Activated CD4-positive, alpha-beta T cell treated with anti-CD3 and anti-CD28 coated beads, Interleukin-2, Interleukin-4, amounts not matched to agents 100 ng/mL and 50 ng/mL, durations not matched to agents 16 hours and 8 hours (primary cell): ENCODE data around the gene SLFN5.
"Not testable (repeated sequence)": the region's sequence is repeated elsewhere in the genome, so short reads cannot be mapped to it uniquely, and the experiment has no call there.

Experiments used
- DNase-seq: peaks from one replicate; pipeline ENCODE4 v3.0.0-alpha.2; 2020; ENCODE audit warnings: low spot score

Gene SLFN5

GRCh38 chr17:35291802-35292201 is 48.9 kb downstream of the SLFN5 start:
- DNase-seq, result no peak

GRCh38 chr17:35293151-35293847 is 50.4 kb downstream of the SLFN5 start:
- DNase-seq, result no peak

GRCh38 chr17:35294756-35295155 is 51.9 kb downstream of the SLFN5 start:
- DNase-seq, result no peak

DNA sequence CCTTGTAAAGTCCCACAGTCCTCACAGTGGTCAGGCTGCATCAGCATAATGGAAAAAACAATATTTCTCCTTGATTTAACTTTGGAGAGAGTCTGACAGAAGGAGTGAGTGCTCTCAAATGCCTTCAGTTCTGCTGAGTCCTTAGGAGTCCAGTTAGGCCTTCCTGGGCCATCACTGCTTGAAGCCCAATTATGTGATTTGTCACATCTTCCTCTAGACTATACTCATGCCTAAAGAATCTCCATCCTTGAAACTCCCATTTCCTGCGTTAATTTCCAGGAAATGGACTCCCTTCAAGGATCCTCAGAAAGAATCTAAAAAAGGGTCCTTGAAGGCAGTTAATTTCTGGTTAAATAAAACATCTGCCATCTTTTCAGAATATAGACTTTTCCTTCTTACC is 52.8 kb downstream of the SLFN5 start:
- DNase-seq, result no peak

DNA sequence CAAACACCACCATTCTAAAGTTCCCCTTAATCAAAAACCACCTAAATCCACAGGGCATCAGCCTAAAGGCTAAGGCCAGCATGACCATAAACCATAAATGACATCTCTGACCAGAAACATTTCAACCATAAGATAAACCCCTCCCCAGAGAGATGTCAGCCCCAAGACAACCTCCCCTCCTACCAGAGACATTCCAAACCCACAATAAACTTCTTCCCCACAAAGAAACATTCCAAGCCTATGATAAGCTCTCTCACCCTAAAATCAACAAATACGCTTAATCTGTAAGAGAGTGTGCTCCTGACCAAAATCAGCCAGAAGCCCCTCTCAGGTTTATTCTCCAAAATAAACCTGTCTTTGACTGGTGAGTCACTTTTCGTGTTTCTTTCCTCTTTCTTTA is 54.8 kb downstream of the SLFN5 start:
- DNase-seq, result no peak

DNA sequence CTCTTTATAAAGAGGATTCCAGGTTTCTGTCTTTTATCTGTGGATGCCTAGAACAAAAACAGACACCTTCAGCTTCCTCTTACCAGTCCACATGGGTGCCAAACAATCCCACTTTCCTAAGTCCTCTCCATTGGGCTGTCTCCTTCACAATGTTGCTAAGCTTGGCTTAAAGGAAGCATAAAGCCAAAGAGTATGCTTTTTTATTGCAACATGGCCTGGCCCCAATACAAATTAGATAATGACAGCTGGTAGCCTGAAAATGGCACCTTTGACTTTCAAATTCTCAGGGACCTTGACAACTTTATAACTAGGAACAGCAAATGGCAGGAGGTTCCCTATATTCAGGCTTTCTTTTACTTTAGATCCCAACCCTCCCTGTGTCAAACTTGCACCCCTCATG is 55.8 kb downstream of the SLFN5 start:
- no peak for DNase-seq

- DNase-seq, result no peak
Measured at GRCh38 chr17:35299135-35299534, 56.3 kb downstream of the SLFN5 start.

DNA sequence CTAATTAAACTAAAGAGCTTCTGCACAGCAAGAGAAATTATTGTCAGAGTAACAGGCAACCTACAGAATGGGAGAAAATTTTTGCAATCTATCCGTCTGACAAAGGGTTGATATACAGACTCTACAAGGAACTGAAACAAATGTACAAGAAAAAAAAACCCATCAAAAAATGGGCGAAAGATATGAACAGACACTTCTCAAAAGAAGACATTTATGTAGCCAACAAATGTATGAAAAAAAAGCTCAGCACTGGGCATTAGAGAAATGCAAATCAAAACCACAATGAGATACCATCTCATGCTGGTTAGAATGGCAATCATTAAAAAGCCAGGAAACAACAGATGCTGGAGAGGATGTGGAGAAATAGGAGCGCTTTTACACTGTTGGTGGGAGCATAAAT is 66.5 kb downstream of the SLFN5 start:
- not testable (repeated sequence) for DNase-seq

DNA sequence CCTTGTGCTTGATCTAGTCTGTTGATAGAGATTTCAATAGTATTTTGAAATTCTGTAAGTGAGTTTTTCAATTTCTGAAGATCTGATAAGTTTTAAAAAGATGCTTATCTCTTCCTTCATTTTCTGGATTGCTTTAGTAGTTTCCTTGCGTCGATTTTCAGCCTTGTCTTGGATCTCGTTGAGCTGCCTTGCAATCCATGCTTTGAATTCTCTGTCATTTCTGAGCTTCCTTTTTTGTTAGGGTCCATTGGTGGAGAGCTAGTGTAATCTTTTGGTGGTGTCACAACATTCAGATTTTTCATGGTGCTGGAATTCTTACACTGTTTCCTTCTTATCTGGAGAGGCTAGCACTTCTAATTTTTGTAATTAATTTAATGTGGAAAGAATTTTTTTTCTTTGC is 69.5 kb downstream of the SLFN5 start:
- DNase-seq, result no peak

- peak; percentile 76 for DNase-seq
Measured at GRCh38 chr17:35312790-35313711, 70.2 kb downstream of the SLFN5 start.

- no peak for DNase-seq
Measured at GRCh38 chr17:35313875-35314409, 71.1 kb downstream of the SLFN5 start.

GRCh38 chr17:35314415-35315216 is 71.7 kb downstream of the SLFN5 start:
- no peak for DNase-seq

DNA sequence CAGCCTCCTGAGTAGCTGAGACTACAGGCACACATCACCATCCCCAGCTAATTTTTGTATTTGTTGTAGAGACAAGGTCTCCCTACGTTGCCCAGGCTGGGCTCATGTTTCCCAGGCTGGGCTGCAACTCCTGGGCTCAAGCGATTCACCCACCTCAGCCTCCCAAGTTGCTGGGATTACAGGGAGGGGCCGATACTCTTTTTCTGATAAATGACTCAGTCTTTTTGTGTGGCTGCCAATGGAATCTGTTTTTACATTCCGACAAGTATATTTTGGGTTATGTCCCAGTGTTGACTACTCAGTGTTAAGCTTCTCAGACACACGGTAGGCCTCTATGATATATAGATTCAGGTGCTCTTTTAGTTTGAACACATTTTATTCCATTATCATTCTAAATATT is 72.4 kb downstream of the SLFN5 start:
- DNase-seq, result no peak

GRCh38 chr17:35315971-35316370 is 73.1 kb downstream of the SLFN5 start:
- no peak for DNase-seq

DNA sequence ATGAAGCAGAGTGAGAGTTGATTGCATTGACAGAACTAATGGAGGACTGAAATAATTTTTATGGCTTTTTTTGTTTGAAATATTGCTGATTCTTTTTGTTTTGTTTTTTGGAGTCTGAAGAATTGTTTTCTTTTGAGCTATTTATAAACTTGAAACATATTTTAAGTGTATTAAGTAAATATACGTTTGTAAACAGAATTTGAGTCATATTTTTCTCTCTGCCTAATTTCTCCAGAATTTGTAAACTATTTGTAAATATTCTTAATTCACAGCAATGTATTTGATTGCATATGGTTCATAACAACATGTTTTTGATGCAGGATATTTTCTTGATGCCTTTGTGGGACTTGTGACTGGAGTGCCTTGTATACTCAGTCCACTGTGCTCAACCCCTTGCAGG is 79.9 kb downstream of the SLFN5 start:
- no peak for DNase-seq
